ENCODE measurements around the gene PDE11A.

PDE11A gene

DNA sequence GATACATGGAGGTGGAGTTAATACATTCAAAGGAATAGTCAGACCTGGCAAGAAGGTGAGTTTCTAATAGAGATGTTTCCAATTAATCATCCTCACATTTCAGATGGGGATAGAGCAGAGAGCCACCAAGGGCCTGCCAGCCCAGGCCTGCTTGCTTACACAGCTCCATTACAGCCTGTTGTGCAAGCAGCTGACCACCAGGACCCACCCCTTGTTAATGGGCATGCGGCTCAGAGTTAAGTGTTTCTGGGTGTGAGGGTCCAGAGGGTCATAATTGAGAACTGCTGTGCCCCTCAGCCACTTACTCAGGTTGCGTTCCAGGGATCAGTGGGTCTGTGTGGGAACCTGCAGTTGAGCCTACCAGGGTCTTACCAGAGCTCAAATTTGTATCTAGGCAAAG, 480.2 kb downstream of the PDE11A start:
- no peak for DNase-seq

DNA sequence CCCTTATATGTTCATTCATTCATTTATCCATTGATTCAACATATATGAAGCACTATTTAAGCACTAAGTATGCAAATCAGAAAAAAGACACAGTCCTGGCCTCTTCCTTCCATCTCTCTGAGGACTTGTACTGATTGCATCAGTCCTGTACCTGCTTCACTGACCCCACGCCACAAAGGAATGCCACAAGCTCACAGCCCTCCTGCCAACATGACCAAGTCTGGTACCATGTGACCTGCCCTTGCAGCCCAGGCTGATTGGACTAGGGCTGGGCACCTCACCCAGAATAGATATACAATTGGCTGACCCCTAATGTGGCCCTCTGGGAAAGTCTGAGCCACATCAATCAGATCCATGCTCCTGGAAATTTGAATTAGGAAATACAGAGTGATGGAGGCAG, 483.4 kb downstream of the PDE11A start:
- DNase-seq, result no peak

DNA sequence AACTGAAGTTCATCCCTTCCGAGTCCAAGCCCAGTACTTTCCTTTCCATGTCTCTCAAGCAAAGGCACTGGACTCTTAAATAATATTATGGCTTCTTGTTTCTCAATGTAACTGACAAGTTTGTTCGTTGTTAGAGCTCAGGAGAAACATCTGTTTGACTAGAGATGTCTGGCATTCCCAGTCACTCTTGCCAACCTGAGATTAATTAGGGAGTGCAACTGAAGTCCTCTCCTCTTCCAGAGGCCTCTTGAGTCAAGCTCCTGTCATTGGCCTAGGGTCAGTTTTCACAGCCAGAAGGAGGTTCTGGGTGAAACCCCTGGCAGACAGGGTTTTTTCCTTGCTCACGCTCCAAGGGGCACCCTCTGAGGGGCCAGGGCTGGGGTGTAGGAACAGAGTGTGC, 483.9 kb downstream of the PDE11A start:
- no peak for DNase-seq

- DNase-seq, result no peak
Measured at GRCh38 chr2:177587371-177587770, 485.2 kb downstream of the PDE11A start.

DNA sequence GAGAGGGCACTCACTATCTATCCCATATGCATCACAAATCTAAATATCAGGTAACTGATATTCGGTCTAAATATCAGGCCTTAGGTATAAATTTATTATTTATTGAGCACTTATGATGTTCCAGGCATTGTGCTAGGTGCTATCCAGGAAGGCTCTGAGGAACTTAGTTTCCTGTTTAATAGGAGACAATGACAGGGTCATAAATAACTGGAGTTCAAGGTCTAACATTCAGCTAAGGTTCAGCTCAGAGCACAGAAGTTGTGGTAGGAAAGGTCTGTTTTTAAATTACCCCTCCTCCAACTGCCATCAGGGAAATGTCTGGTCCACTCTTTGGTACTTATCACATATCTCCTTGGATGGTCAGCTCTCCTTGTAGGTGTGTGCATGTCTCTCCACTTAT, 486.4 kb downstream of the PDE11A start:
- DNase-seq, result no peak

DNA sequence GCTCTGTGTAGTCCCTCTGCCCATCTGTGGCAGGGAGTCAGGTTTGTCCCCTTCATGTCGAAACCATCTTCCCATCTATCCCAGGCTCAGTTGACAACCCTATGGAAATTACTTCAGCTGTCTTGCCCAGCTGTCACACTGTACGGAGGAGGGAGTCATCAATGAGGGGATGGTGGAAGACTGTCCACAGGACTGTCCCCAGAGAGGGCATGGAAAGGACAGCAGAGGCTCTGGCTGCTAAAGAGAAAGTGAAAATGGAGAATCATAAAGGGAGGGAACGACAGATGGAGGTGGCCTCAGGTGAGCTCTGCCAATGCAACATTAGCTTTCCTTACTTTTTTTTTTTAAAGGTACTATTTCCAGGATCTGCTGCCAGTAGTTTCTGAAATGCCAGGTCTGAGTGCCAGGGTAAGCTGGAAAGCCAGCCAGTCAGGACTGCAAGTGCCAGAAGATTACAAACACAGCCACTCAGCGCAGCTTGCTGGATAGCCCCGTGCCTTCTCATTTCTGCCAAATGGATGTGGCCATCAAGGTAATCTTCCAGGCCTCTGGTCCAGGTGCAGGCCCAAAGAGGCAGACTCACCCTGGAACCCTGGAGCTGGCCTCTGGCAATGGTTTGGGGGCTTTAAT, 487.2 kb downstream of the PDE11A start:
- DNase-seq, result no peak

GRCh38 chr2:177584030-177584692, 488.4 kb downstream of the PDE11A start:
- DNase-seq, result no peak

- DNase-seq, result no peak
Measured at GRCh38 chr2:177582000-177582399, 490.6 kb downstream of the PDE11A start.

DNA sequence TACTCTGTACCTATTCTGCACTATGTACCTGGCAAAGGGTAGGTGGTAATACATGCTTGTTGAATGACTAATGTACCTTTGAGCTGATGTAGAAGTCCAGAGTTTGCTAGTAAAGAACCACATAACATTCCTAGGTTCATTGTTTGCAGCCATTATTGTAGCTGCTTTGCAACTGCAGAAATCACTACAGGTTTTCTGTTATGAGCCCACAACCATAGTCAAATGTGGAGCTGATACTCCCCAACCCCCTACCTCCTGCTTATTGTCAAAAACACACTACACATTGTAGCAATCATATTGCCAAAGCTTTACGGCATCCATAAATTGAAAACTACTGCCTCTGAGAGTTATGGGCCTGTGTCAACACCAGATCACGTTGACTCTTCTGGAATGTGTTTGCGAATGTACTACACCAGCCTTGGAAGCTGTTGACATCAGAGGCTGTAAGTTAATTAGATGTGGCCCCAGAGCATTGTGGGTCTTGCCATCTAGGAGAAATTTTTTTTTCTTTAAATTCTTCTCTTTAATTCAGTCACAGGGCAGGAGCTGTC, 493.0 kb downstream of the PDE11A start:
- no peak for DNase-seq

- no peak for DNase-seq
Measured at GRCh38 chr2:177578454-177578853, 494.1 kb downstream of the PDE11A start.

- no peak for DNase-seq
Measured at GRCh38 chr2:177577075-177577474, 495.5 kb downstream of the PDE11A start.

DNA sequence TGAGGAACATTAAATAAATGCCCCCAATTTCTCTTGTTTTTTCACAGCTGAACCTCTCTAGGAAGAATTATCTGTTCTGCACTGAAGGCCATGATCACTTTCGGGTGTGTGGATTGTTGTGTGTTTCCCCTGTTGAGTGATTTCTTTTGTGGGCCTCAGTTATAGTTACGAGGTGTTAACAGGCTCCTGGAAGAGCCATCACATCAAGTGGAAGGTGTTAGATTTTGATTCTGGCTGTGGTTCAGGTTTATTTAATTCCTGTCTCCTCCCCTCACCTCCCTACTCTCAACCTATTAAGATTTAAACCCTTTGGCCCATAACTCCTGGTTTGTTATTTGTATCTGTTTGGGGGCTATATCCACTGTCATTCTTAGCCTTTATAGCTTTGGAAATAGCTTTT, 497.2 kb downstream of the PDE11A start:
- no peak for DNase-seq

- DNase-seq, result no peak
Measured at GRCh38 chr2:177574356-177574755, 498.2 kb downstream of the PDE11A start.
